CD14-positive monocyte (primary cell): ENCODE measurements around the gene ORAI3. TPM values are rescaled to one million over a fixed set of nuclear protein-coding genes. Genes with fewer than 3 reads are reported as not detected.
A peak's percentile ranks its signal among the peaks of the same experiment; 100 is the strongest.

ENCODE experiments used
- DNase-seq, 3 donors: peaks; one replicate each; pipeline ENCODE4 v3.0.0-alpha.2; 2011 to 2022
- H2AFZ ChIP-seq: 2 replicates; pipeline ENCODE4 v1.6.0; 2012; ENCODE audit warnings: mild to moderate bottlenecking, low read depth, low read length, inconsistent platforms; ENCODE audit not compliant: insufficient read depth, poor library complexity, severe bottlenecking
- H3K27ac ChIP-seq, 2 donors: 1 replicate in 1 of 2; 2 replicates in 1 of 2; pipeline ENCODE4 v1.5.1; 2012 to 2013; ENCODE audit warnings: low read length in 2 of 2, control low read depth in 1 of 2, inconsistent platforms in 1 of 2, low read depth in 1 of 2, mild to moderate bottlenecking in 1 of 2
- H3K27me3 ChIP-seq, 2 donors: one replicate each; pipeline versions ENCODE4 v1.6.0 to v1.6.1; 2011 to 2013; ENCODE audit warnings: low read length in 2 of 2; ENCODE audit not compliant: control insufficient read depth in 2 of 2, insufficient read depth in 2 of 2
- H3K36me3 ChIP-seq, 2 donors: replicated peaks in 1 of 2; 1 replicate in 1 of 2; 2 replicates in 1 of 2; pipeline versions ENCODE4 v1.5.1 to v1.6.1; 2012 to 2013; ENCODE audit warnings: low read length in 2 of 2, control low read depth in 1 of 2, inconsistent platforms in 1 of 2, mild to moderate bottlenecking in 1 of 2; ENCODE audit not compliant: insufficient read depth in 2 of 2, control insufficient read depth in 1 of 2
- H3K4me1 ChIP-seq, 2 donors: 1 replicate in 1 of 2; 2 replicates in 1 of 2; pipeline versions ENCODE4 v1.5.1 to v1.6.1; 2012 to 2013; ENCODE audit warnings: low read length in 2 of 2, control low read depth in 1 of 2, inconsistent platforms in 1 of 2, mild to moderate bottlenecking in 1 of 2, moderate library complexity in 1 of 2; ENCODE audit not compliant: insufficient read depth in 2 of 2, control insufficient read depth in 1 of 2
- H3K4me2 ChIP-seq: replicated peaks from 2 replicates; pipeline ENCODE3; 2012; ENCODE audit warnings: low read length, moderate library complexity, mild to moderate bottlenecking; ENCODE audit not compliant: poor library complexity, severe bottlenecking; ENCODE audit errors: extremely low read depth
- H3K4me3 ChIP-seq, 3 experiments: fragments of 200-600 bp in 1 of 3; sonication (generic) in 1 of 3; replicated peaks in 1 of 3; 1 replicate in 2 of 3; 2 replicates in 1 of 3; pipeline ENCODE4 v1.5.1; 2011 to 2013; ENCODE audit warnings: low read length in 3 of 3, mild to moderate bottlenecking in 3 of 3, control low read depth in 2 of 3, low read depth in 2 of 3, inconsistent platforms in 1 of 3, moderate library complexity in 1 of 3
- H3K79me2 ChIP-seq: 2 replicates; pipeline ENCODE4 v1.6.0; 2012; ENCODE audit warnings: mild to moderate bottlenecking, control low read depth, inconsistent platforms, low read length, moderate library complexity; ENCODE audit not compliant: insufficient read depth
- H3K9ac ChIP-seq: 2 replicates; pipeline ENCODE4 v1.6.0; 2017; ENCODE audit warnings: low read length, mild to moderate bottlenecking; ENCODE audit not compliant: insufficient read depth, poor library complexity, severe bottlenecking
- H3K9me3 ChIP-seq, 2 donors: replicated peaks in 1 of 2; 1 replicate in 1 of 2; 2 replicates in 1 of 2; pipeline versions ENCODE4 v1.5.1 to v1.6.1; 2012 to 2013; ENCODE audit warnings: low read length in 2 of 2, control low read depth in 1 of 2; ENCODE audit not compliant: control insufficient read depth in 1 of 2, insufficient read depth in 1 of 2
- H4K20me1 ChIP-seq: 2 replicates; pipeline ENCODE4 v1.6.0; 2012; ENCODE audit warnings: mild to moderate bottlenecking, low read length, control low read depth, moderate library complexity; ENCODE audit not compliant: insufficient read depth
- H3K27ac Mint-ChIP-seq, 7 donors: one replicate each; pipeline ENCODE4 v1.8.0; 2020; ENCODE audit warnings: mild to moderate bottlenecking in 7 of 7, mixed read lengths in 7 of 7, moderate library complexity in 6 of 7, inconsistent platforms in 2 of 7
- H3K27me3 Mint-ChIP-seq, 3 donors: one replicate each; pipeline ENCODE4 v1.8.0; 2021 to 2022; ENCODE audit warnings: low read depth in 3 of 3, mild to moderate bottlenecking in 3 of 3, mixed read lengths in 3 of 3, moderate library complexity in 3 of 3, inconsistent platforms in 1 of 3
- H3K36me3 Mint-ChIP-seq, 2 donors: one replicate each; pipeline ENCODE4 v1.8.0; 2020; ENCODE audit warnings: mixed read lengths in 2 of 2, inconsistent platforms in 1 of 2, mild to moderate bottlenecking in 1 of 2
- H3K4me1 Mint-ChIP-seq: one replicate; pipeline ENCODE4 v1.8.0; 2020; ENCODE audit warnings: mild to moderate bottlenecking, mixed read lengths
- H3K4me3 Mint-ChIP-seq, 2 donors: one replicate each; pipeline ENCODE4 v1.8.0; 2020; ENCODE audit warnings: mild to moderate bottlenecking in 2 of 2, mixed read lengths in 2 of 2, moderate library complexity in 1 of 2
- H3K9me3 Mint-ChIP-seq, 7 donors: one replicate each; pipeline ENCODE4 v1.8.0; 2020 to 2022; ENCODE audit warnings: mixed read lengths in 7 of 7, mild to moderate bottlenecking in 6 of 7, moderate library complexity in 6 of 7, inconsistent platforms in 2 of 7
- CTCF ChIP-seq: fragments of 200-600 bp; IDR thresholded peaks from one replicate; pipeline ENCODE4 v1.8.0; 2022; ENCODE audit warnings: antibody characterized with exemption, mild to moderate bottlenecking
- WGBS: methylation state at CpG from one replicate; pipeline ENCODE4 v1.1.5; 2013; ENCODE audit warnings: missing lambda C conversion rate; ENCODE audit not compliant: insufficient coverage; 5-methylcytosine and 5-hydroxymethylcytosine counted together
- intact Hi-C, 2 donors: fragments of 100-400 bp; cut with micrococcal nuclease; formaldehyde crosslinking; loops; one replicate each; pipeline versions ENCODE4 v1.15.0 to v1.15.1; 2023
- polyA plus RNA-seq, 3 donors: library from polyadenylated mRNA; depleted of rRNA in 1 of 3; unstranded in 2 of 3; stranded (reverse) in 1 of 3; fragments of 300-500 nt in 2 of 3; fragments of >200 nt in 1 of 3; fragmentation: Illumina TruSeq in 2 of 3; gene quantifications; 1 replicate in 2 of 3; 2 replicates in 1 of 3; pipeline ENCODE4 v1.2.3, GENCODE V29; 2012 to 2021

The ORAI3 gene
- polyA plus RNA-seq, 3 donors = 34.3 to 80.3 (median 76.8) TPM

DNA sequence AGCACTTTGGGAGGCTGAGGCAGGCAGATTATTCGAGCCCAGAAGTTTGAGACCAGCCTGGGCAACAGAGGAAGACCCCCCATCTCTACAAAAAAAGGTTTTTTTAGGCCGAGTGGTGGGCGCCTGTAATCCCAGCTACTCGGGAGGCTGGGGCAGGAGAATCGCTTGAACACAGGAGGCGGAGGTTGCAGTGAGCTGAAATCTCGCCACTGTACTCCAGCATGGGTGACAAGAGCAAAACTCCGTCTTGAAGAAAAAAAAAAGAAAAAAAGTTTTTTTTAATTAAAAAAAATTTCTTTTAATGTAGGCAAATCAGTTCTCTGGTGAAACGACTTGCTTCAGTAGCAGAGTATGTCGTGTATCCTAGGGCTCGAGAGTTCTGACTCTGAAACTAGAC lies 47.1 kb downstream of the ORAI3 start:
- 89% methylated on average over 8 of the region's 11 CpGs for WGBS
- H3K4me1 ChIP-seq = peaks cover 24 to 31% of the 10 kb centered on the region in 2 donors
- H3K4me3 Mint-ChIP-seq = no peak overlapping the region
- no peaks in the 10 kb centered on the region for H3K36me3 ChIP-seq
- no peaks in the 10 kb centered on the region for H3K79me2 ChIP-seq
- peaks cover 29% of the 10 kb centered on the region for H3K4me1 Mint-ChIP-seq
- H3K27ac Mint-ChIP-seq = peak overlapping the region in 3 of 7 donors; percentile 2 to 46 (median 41)
- H3K9ac ChIP-seq = no peak overlapping the region
- H3K9me3 ChIP-seq = no peaks in the 10 kb centered on the region
- H3K4me3 ChIP-seq = no peak overlapping the region
- DNase-seq = no peak
- no peaks in the 10 kb centered on the region for H3K36me3 Mint-ChIP-seq
- H4K20me1 ChIP-seq = no peaks in the 10 kb centered on the region
- peak overlapping the region; percentile 93 for H2AFZ ChIP-seq
- H3K9me3 Mint-ChIP-seq = no peaks in the 10 kb centered on the region
- TF ChIP-seq CTCF = no peak
- H3K4me2 ChIP-seq = no peak overlapping the region
- intact Hi-C loops = loop anchor here (5.0 to 10.0 kb wide), 3 partner anchors 36 to 184 kb away; partner anchors contain the start of gene STX4 (in 1 of the 2)
- peaks cover 0 to 3% of the 10 kb centered on the region in 2 donors for H3K27me3 ChIP-seq
- peaks cover 1 to 14% (median 4%) of the 10 kb centered on the region in 3 donors for H3K27me3 Mint-ChIP-seq
- H3K27ac ChIP-seq = no peak overlapping the region

GRCh38 chr16:30996324-30996984 lies 47.6 kb downstream of the ORAI3 start:
- Mint-ChIP-seq H3K36me3 (no peaks in the 10 kb centered on the region), H3K4me1 (peaks cover 31% of the 10 kb centered on the region), H3K27ac (peak overlapping the region; percentile 82 to 94 (median 89)), H3K27me3 (peaks cover 1 to 14% (median 4%) of the 10 kb centered on the region in 3 donors), H3K9me3 (no peaks in the 10 kb centered on the region), H3K4me3 (peak overlapping the region; percentile 83 to 93)
- peak overlapping the region; percentile 64 for H3K9ac ChIP-seq
- no peak for TF ChIP-seq CTCF
- intact Hi-C loops = loop anchor here (5.0 to 10.0 kb wide), 3 partner anchors 36 to 184 kb away; partner anchors contain the start of gene STX4 (in 1 of the 2)
- peaks cover 24 to 32% of the 10 kb centered on the region in 2 donors for H3K4me1 ChIP-seq
- 33% methylated on average over 20 of the region's 23 CpGs for WGBS
- no peaks in the 10 kb centered on the region for H3K79me2 ChIP-seq
- no peaks in the 10 kb centered on the region for H3K36me3 ChIP-seq
- H2AFZ ChIP-seq = peak overlapping the region; percentile 93
- no peak for DNase-seq
- H3K27me3 ChIP-seq = peaks cover 0 to 3% of the 10 kb centered on the region in 2 donors
- H3K9me3 ChIP-seq = no peaks in the 10 kb centered on the region
- H3K4me3 ChIP-seq = peak overlapping the region; percentile 53 to 83 (median 54)
- no peaks in the 10 kb centered on the region for H4K20me1 ChIP-seq
- H3K27ac ChIP-seq = peak overlapping the region; percentile 67 to 87
- peak overlapping the region; percentile 83 for H3K4me2 ChIP-seq
